Thoracic aorta (tissue), 2 donors: Measurements from ENCODE around the gene ACOT11. TPM values are rescaled to one million over a fixed set of nuclear protein-coding genes. Genes with fewer than 3 reads are reported as not detected.
"Not testable (repeated sequence)": the region's sequence is repeated elsewhere in the genome, so short reads cannot be mapped to it uniquely, and the experiment has no call there.

Experiments used
- ATAC-seq: fragments of 150-250 bp; one replicate; pipeline ENCODE4 v1.8.0; 2017; ENCODE audit warnings: low read depth; ENCODE audit not compliant: insufficient number of reproducible peaks, low FRiP score
- DNase-seq: peaks from one replicate; pipeline ENCODE4 v3.0.0-alpha.2; 2020; ENCODE audit warnings: low spot score
- H3K27ac ChIP-seq, 2 donors: fragments of 200-600 bp; sonication (generic); 1 replicate in 1 of 2; 2 replicates in 1 of 2; pipeline ENCODE4 v1.5.1; 2016; ENCODE audit warnings: mild to moderate bottlenecking in 2 of 2, moderate library complexity in 2 of 2
- H3K27me3 ChIP-seq: fragments of 200-600 bp; sonication (generic); replicated peaks from 2 replicates; pipeline ENCODE4 v1.6.0; 2016; ENCODE audit warnings: mild to moderate bottlenecking; ENCODE audit not compliant: insufficient read depth
- H3K36me3 ChIP-seq: fragments of 200-600 bp; sonication (generic); one replicate; pipeline ENCODE4 v1.5.1; 2016
- H3K4me1 ChIP-seq, 2 donors: fragments of 200-600 bp; sonication (generic); 1 replicate in 1 of 2; 2 replicates in 1 of 2; pipeline versions ENCODE4 v1.5.1 to v1.6.0; 2016; ENCODE audit warnings: low read depth in 2 of 2, mild to moderate bottlenecking in 1 of 2; ENCODE audit not compliant: control insufficient read depth in 1 of 2
- H3K4me3 ChIP-seq: fragments of 200-600 bp; sonication (generic); 2 replicates; pipeline ENCODE4 v1.5.1; 2016; ENCODE audit warnings: mild to moderate bottlenecking
- H3K9me3 ChIP-seq: fragments of 200-600 bp; sonication (generic); 2 replicates; pipeline ENCODE4 v1.5.1; 2016
- CTCF ChIP-seq: fragments of 200-600 bp; sonication (generic); IDR thresholded peaks from one replicate; pipeline ENCODE4 v1.5.1; 2019; ENCODE audit warnings: antibody characterized with exemption
- total RNA-seq, 2 donors: library from RNA; depleted of rRNA; stranded (reverse); fragments of >200 nt; gene quantifications; one replicate each; pipeline versions ENCODE4 v1.1.0 to v1.2.3, GENCODE V29; 2016

ACOT11 gene
- total RNA-seq, 2 donors from 2014 or later = 19.3 to 23.6 TPM

GRCh38 chr1:54619749-54620148 lies 71.7 kb downstream of the ACOT11 start:
- Histone ChIP-seq H3K27me3 (no peaks in the 10 kb centered on the region), H3K36me3 (no peaks in the 10 kb centered on the region), H3K9me3 (no peaks in the 10 kb centered on the region), H3K27ac (no peak overlapping the region), H3K4me3 (no peak overlapping the region), H3K4me1 (no peaks in the 10 kb centered on the region)
- no peak for TF ChIP-seq CTCF
- DNase-seq (no peak), ATAC-seq (no peak)

GRCh38 chr1:54623216-54624007 lies 75.4 kb downstream of the ACOT11 start, which contains the start of gene FAM151A:
TSS of gene FAM151A (minus strand) at chr1:54623525. CDS start at chr1:54623395, 130 bp downstream.
- ATAC-seq (no peak), DNase-seq (no peak)
- Histone ChIP-seq H3K4me1 (no peaks in the 10 kb centered on the region), H3K27ac (no peak within 1 kb of the TSS), H3K4me3 (no peak within 1 kb of the TSS), H3K27me3 (no peaks in the 10 kb centered on the region), H3K9me3 (no peaks in the 10 kb centered on the region), H3K36me3 (no peaks in the 10 kb centered on the region)
- TF ChIP-seq CTCF = no peak

GRCh38 chr1:54624466-54625464 lies 76.7 kb downstream of the ACOT11 start:
- ATAC-seq (no peak), DNase-seq (no peak)
- Histone ChIP-seq H3K27me3 (no peaks in the 10 kb centered on the region), H3K36me3 (no peaks in the 10 kb centered on the region), H3K4me1 (no peaks in the 10 kb centered on the region), H3K9me3 (no peaks in the 10 kb centered on the region), H3K27ac (no peak overlapping the region), H3K4me3 (no peak overlapping the region)
- TF ChIP-seq CTCF = no peak

DNA sequence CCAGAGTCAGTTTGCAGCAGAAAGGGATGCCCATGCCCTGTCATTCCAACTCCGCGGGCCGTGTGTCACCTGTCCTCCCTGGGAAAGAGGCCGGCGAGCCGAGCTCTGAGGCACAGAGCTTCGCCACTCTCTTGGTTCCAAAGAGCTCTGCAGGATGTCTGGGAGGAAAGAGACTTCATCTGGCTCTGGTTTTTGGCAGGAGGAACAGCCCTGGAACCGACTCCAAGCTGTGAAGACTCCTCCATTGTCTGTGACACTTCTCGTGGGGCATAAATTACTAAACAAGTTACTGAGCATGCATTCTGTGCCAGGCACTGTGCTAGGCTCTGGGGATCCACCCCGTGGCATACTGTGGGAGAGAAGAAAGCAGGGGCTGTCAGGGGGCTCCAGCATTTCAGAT lies 79.2 kb downstream of the ACOT11 start:
- TF ChIP-seq CTCF = no peak
- ATAC-seq (no peak), DNase-seq (no peak)
- H3K9me3 ChIP-seq = no peaks in the 10 kb centered on the region
- no peak overlapping the region for H3K4me3 ChIP-seq
- H3K27me3 ChIP-seq = no peaks in the 10 kb centered on the region
- no peak overlapping the region for H3K27ac ChIP-seq
- no peaks in the 10 kb centered on the region for H3K36me3 ChIP-seq
- no peaks in the 10 kb centered on the region for H3K4me1 ChIP-seq

GRCh38 chr1:54635804-54636203 lies 87.8 kb downstream of the ACOT11 start:
- not testable (repeated sequence) for H3K4me1 ChIP-seq, H3K9me3 ChIP-seq, H3K36me3 ChIP-seq, H3K27me3 ChIP-seq, H3K27ac ChIP-seq, ATAC-seq, DNase-seq, H3K4me3 ChIP-seq

- not testable (repeated sequence) for H3K9me3 ChIP-seq, H3K4me3 ChIP-seq, H3K27me3 ChIP-seq, H3K36me3 ChIP-seq, ATAC-seq, H3K4me1 ChIP-seq, H3K27ac ChIP-seq, DNase-seq
Observed at GRCh38 chr1:54636461-54637446, 88.7 kb downstream of the ACOT11 start.
